Superior temporal gyrus (tissue), 1 donor: ENCODE data around the gene DGKD.

Experiments
- DNase-seq: peaks from one replicate; pipeline ENCODE4 v3.0.0-alpha.2; 2016; ENCODE audit errors: extremely low spot score

The DGKD gene

DNA sequence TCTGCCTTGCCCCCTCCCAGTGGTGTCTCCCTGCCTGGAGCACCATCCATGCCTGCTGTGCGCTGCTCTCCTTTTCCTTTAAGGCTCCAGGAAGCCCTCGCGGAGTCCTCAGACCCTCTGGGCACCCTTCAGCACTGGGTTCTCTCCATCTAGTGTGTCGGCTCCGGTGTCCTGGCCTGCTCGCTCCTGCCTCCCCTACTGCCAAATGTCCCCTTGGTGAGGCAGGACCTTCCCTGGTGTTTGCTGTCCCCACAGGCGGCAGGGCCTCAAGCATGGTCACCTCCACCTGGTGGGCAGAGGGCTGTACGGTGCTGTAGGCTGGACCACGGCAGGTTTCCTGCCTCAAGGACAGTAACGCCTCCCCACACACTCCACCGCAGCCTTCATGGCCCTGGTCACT lies 90.2 kb downstream of the DGKD start:
- no peak for DNase-seq

DNA sequence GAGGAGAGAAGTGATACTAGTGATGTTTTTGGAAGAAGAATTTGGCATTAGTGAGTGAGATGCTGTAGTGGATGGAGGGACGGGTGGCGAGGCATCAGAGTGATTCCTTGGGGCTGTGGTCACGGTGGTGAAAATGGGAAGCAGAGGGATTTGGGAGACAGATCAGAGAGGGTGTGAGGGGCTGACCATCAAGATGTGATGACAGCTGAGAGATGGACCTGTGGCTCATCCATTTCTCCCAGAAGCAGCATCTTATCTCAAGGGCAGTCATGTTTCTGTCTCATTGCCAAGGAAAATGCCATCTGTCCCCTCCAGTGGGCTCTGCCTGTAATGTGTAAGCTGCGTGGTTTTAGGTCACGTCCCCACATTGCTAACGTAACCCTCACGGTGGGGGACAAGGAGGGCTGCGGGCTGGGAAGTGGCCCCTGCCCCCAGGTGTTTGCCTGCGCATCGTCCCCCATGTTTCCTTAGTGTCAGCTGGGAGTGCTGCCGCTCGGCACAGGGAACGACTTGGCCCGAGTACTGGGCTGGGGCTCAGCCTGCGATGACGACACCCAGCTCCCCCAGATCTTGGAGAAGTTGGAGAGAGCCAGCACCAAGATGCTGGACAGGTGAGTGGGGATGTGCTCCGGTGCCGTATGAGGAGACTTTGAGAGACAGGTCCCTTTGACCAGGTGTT lies 91.0 kb downstream of the DGKD start:
- no peak for DNase-seq

DNA sequence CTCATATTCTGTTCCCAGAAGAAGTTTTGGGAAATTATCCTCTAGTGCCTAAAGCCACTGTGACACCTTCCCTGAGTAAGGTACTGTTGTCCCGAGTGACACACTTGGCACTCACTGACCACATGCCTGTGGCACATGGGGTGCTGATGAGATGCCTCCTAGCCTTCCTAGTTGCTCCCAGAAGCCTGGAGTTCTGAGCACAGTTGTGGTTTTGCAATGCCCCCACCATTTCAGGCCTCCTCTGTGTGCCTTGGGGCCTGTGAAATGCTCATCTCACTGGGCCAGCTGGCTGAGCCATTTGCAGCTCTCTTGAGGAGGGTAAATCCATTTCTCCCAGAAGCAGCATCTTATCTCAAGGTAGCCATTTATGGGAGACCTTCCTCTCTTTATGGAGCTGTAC lies 91.8 kb downstream of the DGKD start:
- DNase-seq, result no peak

DNA sequence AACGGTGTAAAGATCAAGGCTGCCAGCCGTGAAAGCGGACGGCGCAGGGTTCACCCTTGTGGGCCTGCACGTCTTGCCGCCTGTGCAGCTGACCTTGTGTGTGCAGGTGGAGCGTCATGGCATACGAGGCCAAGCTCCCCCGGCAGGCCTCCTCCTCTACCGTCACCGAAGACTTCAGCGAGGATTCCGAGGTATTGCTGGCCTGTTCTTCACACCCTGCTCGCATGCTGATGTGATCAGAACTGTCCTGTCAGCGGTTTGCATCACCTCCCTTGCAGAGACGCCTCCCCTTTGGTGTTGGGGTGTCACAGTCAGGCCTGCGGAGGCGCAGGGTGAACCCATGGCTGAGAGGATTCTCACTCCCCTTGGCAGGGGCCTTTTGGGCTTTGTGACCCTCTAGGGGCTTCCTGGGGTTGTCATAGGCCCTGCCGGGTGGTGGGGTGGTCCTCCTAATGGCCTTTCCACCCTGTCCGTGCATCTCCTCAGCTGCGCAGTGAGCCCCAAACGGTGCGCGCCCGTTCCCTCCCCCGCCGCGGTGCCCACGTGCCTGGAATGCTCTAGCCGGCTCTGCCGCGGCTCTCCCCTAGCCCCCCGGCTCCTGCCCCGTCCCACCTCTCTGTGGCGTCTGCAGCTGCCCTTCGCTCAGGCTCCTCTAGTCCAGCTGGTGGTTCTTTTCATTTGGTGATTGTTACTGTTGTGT lies 92.5 kb downstream of the DGKD start:
- DNase-seq, result no peak

DNA sequence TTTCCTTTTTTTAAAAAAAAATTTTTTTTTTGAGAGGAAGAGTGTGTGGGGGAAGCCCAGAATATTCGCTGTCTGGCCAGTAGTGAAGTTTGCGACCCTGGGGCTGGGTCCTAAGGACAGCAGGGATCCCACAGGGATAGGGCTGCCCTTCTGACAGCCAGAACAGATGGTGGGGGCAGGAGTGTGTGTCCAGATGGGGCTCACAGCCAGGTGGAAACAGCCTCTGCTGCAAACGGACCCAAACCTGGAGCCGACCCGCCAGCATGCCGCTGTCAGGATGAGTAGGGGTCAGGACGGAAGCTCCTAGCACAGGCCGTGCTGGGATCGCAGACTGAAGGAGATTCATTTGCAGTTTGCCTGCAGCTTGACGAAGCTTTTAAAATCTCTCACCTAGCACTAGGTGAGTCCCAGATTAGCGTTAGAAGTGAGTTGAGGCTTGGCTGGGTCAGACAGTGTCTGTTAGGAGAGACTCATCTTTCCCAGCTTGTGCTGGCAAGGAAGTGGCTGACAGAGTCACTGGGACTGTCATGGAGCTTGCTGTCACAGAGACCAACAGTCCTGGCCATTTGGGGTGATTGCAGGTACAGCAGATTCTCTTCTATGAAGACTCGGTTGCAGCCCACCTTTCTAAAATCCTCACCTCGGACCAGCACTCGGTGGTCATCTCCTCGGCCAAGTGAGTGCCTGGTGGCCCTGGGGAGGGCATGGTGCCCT lies 93.4 kb downstream of the DGKD start:
- no peak for DNase-seq

DNA sequence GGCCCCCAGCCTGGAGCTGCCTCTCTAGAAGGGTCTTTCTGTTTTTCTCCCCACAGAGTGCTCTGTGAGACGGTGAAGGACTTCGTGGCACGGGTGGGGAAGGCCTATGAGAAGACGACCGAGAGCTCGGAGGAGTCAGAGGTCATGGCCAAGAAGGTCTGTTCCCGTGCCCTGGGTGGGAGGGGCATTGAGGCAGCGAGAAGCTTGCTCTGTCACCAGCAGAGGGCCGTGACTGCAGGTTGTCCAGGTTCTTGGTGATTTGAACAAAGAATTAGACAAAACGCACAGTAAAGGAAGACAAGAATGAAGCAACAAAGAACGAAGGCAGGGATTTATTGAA lies 93.9 kb downstream of the DGKD start:
- DNase-seq, result no peak

DNA sequence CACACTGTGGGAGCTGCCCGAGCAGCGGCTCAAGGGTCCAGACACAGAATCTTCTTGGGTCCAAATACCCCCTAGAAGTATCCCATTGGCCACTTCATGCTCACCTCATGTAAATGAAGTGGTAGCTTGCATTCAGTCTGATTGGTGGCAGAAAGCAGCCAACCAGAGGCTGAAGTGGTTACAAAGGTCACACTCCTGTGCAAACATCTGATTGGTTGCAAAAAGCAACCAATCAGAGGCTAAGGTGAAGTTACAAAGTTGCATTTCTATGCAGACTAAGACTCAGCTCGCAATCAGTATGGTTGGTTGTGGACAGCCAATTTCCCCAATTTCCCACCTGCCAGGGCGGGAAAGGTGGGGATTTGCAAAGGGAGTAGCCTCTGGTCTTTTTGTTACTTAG lies 94.3 kb downstream of the DGKD start:
- DNase-seq, result no peak

DNA sequence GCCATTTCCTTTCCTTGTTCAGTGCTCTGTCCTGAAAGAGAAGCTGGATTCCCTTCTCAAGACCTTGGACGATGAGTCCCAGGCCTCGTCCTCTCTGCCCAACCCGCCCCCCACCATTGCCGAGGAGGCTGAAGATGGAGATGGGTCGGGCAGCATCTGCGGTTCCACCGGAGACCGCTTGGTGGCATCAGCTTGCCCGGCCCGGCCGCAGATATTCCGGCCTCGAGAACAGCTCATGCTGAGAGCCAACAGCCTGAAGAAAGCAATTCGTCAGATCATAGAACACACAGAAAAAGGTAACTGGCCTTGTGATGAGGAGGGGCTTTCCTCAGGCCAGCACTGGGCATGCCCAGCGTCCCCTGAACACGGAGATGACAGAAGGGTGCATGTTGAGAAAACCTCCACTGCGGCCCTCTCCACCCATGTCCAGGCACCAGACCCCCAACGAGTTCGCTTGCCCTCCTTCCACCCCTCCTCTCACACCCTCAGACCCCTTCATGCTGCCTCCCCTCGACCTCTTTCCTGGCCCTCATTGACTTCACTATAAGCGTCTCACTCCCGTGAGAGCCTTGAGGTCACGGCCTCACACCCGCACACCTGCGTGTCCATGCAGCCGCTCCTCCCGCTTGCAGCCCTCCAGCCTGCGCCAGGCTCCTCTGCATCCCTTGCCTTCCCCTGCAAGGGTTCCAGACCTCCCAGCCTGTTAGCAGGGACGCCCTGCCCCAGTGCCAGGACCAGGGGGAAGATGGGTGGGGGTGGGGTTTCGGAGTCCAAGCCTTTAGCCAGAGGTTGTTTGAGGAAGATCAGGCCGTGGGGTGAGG lies 95.0 kb downstream of the DGKD start:
- peak; percentile 73 for DNase-seq

DNA sequence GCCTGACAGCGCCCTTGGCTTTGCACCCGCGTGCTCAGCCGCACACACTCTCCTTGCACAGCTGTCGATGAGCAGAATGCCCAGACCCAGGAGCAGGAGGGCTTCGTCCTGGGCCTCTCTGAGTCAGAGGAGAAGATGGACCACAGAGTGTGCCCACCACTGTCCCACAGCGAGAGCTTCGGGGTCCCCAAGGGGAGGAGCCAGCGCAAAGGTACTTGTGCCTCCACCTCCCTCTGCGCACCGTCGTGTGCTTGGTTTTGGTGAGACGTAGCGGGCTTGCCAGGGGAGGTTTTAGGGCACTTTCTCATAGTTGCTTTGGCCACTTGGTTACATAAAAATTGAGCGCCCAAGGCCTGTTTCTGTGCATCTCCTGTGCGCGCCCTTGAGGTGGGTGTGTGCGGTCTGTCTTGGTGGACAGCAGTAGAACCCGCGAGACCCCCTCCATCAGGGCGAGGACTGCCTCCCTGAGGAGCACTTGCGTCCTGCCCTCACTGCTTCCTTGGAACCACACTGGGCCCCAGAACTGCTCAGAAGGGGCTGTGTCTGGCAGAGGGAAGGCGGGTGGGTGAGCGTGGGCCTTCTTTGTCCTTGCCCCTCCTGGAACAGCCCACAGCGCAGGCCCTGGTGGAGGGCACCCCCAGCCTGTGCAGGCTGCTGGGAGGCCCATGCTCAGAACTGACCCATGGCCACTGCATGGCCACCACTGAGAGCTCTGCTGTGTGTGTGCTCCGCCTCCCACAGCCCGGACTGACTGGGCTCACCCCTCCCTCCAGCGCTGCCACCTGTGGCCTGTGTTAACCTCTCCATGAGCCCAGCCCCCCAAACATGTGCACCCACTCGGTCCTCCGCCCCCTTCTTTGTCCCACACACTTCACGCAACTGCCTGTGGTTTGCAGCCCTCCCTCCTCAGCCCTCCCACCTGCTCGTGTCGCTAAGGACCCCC lies 95.9 kb downstream of the DGKD start:
- DNase-seq, result no peak

DNA sequence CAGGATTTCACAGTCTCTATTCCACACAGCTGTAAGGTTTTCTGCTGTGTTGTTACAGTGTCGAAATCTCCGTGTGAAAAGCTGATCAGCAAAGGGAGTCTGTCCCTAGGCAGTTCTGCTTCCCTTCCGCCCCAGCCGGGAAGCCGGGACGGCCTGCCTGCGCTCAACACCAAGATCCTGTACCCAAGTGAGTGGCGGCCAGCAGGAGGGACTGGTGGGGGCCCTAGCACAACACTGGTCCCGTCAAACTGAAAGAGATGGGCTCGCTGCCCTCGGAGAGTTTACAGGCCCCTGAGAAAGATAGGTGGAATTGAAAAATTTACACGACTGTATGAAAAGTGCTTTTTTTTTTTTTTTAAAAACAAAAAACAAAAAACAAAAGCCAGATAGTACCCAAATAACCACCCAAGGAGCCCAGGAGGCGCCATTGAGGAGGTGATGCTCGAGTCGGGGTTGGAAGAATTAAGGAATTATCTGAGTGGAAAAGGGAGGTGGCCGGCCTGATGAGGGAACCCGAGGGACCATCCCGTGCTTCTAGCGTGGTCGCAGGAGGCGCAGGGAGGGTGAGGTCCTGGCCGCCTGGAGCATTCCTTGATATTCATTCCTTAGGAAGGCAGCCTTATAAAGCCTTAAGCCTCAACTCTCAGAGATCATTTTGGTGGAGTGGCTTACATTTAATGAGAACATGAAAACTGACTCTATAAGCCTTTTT lies 96.7 kb downstream of the DGKD start:
- no peak for DNase-seq

DNA sequence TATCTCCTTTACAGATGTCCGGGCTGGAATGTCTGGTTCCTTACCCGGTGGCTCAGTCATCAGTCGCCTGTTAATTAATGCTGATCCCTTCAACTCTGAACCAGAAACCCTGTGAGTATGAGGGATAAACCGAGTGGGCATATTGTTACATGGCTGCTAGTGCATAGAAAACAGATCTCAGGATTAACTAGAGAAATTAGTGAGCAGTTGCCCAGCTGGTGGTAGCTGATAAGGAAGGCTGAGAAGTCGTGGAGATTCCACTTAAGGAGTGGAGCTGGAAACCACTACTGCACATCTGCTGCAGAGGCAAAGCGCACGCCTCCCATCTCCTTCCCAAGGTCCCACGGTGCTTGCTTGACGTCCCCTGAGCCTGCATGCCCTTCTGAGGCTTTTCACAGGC lies 97.7 kb downstream of the DGKD start:
- DNase-seq, result no peak

DNA sequence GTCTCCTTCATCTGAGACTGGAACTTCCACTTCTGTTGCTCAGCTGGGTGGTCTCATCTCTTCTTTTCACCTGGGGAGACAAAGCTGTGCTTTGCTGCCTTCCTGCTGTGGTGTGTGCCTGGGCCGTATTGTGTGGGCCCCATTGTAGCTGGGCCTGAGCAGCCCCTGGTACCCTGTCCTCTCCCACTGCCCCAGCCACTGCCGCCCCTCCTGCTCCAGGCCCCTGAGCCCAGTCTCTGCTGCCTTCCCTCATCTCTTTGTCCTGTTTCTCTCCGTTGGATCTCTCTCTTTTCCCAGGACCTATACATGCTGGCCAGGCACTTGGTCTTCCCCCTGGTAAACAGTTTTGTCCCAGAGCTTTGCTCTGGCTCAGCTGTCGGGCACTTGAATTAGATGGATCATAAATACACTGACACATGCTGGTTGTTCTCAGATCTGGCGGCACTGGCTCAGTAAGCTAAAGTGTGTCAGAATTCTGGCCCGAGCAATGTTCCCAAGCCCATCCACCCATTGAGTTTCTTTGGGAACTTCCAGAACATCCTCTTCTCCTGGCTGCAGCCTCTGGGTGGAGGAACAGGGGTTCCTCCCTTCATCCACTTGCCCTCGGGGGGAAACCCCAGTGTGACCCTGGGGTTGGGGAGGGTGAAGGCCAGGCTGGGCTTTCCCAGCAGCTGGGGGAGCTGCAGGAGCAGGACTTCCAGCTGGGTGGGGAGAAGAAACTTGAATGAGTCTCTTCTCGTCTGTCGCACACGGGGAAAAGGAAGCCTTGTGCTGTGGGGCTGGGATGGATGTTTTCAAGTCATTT lies 99.0 kb downstream of the DGKD start:
- DNase-seq, result no peak

DNA sequence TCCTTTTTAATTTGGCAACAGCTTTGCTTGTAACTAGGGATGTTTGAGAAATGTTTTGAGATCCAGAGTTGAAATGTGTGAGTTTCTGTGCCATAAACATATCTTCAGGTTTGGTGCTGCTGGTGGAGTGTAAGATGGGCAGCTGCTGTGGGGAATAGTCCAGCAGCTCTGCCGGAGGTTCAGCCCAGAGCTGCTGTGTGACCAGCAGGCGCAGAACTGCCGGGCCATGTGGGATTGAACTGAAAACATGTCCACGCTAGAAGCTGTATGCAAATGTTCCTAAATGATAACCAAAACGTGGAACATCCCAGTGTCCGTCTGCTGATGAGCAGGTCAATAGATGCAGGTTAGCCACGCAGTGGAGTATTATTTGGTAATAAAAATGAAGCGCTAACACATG lies 99.6 kb downstream of the DGKD start:
- no peak for DNase-seq

DNA sequence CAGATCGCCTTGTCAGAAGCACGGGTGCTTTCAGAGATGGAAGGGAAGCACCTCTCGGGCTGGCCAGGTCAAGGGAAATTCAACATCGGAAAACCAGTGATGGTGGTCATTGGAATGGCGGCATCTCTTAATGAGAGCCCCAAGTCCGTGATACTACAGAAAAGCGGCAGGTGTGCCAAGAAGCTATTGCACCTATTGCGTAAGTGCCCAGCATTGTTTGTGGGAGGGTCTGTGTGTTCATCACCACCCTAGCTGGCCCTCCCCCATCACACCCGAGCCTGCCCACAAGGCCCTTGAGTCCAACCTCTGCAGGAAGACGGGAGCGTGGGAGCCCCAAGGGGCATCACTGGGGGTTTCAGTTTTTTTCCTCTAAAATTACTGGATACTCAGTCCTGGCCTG lies 100.7 kb downstream of the DGKD start:
- no peak for DNase-seq

DNA sequence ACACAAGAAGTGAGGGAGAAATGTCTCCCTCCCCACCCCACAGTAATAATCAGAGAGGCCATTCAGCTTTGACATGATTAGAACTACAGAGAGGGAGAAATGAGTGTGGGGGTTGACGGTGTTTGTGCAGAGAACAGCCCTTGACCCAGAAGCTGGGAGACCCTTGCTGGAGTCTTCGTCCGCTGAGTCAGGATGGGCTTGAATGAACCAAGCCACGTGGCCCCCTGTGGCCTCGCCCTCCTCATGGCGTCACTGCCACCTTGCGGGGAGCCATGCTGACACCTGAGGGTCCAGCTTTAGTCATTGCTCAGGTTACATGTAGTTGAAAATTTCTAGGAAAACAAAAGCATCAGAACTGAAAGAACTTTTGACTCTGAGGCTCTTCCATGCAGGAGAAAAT lies 101.2 kb downstream of the DGKD start:
- no peak for DNase-seq

DNA sequence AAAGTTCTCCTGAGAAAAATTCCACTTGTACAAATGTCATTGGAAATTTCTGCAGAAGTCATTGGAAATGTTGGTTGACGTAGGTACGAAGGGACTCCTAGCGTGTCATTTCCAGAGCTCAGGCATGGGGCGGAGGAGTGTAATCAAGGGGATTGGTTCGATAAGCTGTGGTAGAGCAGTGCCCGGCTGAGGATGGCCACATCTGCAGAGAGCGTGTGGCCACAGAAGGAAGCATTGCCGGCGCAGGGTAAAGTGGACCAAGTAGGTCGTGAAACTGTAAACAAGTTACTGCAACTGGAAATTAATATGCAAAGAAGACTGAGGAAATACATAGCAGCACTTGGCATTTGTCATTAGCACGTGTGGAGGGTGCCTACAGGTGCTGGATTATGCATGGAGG lies 101.8 kb downstream of the DGKD start:
- DNase-seq, result no peak

DNA sequence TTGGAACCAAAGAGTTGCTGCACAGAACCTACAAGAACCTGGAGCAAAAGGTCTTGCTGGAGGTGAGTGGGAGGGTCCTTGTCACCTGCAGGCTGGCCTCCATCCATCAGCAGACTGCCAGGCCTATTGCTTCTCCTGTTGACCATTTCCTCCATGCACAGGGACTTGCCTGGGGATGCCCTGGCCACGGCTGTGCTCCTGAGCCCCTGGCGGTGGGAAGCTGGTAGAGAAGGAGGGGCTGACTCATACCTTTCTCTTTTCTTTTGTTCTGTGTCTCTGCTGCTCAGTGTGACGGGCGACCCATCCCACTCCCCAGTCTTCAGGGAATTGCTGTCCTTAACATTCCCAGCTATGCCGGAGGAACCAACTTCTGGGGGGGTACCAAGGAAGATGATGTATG lies 102.6 kb downstream of the DGKD start:
- no peak for DNase-seq

DNA sequence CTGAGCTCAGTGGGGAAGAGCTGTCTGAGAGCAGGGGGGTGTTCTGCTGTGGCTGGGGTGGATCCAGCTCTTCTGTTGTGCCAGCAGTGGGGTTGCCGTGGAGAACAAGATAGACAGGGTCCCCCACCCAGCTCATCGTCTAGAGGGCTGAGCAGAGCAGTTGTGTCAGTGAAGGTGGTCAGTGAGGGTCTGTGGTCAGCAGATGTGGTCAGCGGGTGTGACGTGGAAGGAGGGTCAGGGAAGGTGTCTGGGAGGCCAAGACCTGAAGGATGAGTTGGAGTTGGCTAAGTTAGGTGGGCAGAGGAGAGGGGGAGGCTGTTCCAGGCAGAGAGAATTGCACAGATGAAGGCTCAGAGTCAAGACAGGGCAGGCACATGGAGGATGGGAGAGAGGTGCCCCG lies 103.1 kb downstream of the DGKD start:
- no peak for DNase-seq

DNA sequence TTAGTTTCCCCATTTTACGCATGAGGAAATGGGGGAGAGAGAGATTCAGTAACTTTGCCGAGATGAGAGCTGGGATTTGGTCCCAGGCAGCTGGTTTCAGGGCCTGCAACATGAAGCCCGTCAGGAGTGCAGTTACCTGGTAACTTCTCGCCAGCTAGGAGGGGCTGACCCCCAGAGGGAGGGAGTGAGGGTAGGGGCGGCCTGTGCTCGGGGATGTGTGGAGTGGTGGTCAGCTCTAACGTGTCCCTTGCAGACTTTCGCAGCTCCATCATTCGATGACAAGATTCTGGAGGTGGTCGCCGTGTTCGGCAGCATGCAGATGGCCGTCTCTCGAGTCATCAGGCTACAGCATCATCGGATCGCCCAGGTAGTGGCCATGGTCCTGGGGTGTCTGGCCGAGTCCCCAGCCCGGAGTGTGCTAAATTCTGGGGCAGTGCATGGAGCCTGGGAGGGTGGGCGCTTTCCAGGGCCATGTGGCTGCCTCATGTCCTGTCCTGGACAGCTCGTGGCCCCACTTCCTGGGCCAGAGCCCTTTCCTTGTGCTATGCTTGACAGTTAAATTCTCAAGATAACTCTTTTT lies 103.8 kb downstream of the DGKD start:
- no peak for DNase-seq
